ENCODE results near the gene RPL26. TPM values are rescaled to one million over a fixed set of nuclear protein-coding genes. Genes with fewer than 3 reads are reported as not detected.

RPL26 gene
- total RNA-seq (2,663 and 4,635 TPM in 2 replicates), polyA plus RNA-seq (3,934 and 4,116 TPM in 2 replicates), polyA minus RNA-seq (ENCODE audit: low replicate concordance) (89.9 and 95.0 TPM in 2 replicates)
- polyA plus RNA-seq (2012) = 2,483 and 2,977 TPM in 2 replicates

- H3K4me3 ChIP-seq (replicated peaks in 1 of 4; ENCODE audit: control extremely low read depth in 1 of 4, insufficient read depth in 1 of 4, low read depth in 3 of 4, low read length in 4 of 4) = peak within 1 kb of the TSS; percentile 78 to 99 (median 91)
- H3K27ac ChIP-seq (ENCODE audit: insufficient read depth, low read length) = peak within 1 kb of the TSS; percentile 85
- no peaks in the 10 kb centered on the region for H3K27me3 ChIP-seq (ENCODE audit: control insufficient read depth, insufficient read depth, low read length)
- H3K4me2 ChIP-seq (ENCODE audit: extremely low read depth, insufficient read depth, low read length) = peak within 1 kb of the TSS; percentile 81
- peaks cover 14% of the 10 kb centered on the region for H3K4me1 ChIP-seq (ENCODE audit: control insufficient read depth, extremely low read depth, insufficient read depth, low read length)
- H3K9ac ChIP-seq (ENCODE audit: insufficient read depth, low read length) = peak within 1 kb of the TSS; percentile 76
- TF ChIP-seq EZH2 (IDR thresholded peaks at IDR 0.05; ENCODE audit: low read length, missing control alignments) (no peak), CTCF (conservative IDR thresholded peaks at IDR 0.05 in 1 of 2, IDR thresholded peaks at IDR 0.05 in 1 of 2; ENCODE audit: low read depth in 1 of 2, low read length in 2 of 2) (peak; percentile 80 to 92)
- DNase-seq (ENCODE audit: low read depth in 2 of 2) = peak; percentile 96 to 99
- H2AFZ ChIP-seq (ENCODE audit: low read length) = peak within 1 kb of the TSS; percentile 62
- H3K36me3 ChIP-seq (ENCODE audit: control insufficient read depth, insufficient read depth, low read length) = peaks cover 7% of the 10 kb centered on the region
- no peaks in the 10 kb centered on the region for H4K20me1 ChIP-seq (ENCODE audit: control insufficient read depth, extremely low read depth, insufficient read depth, low read length)
- H3K79me2 ChIP-seq (ENCODE audit: control insufficient read depth, insufficient read depth, low read length) = peaks cover 39% of the 10 kb centered on the region
- no peaks in the 10 kb centered on the region for H3K9me3 ChIP-seq (ENCODE audit: control insufficient read depth, insufficient read depth, low read depth, low read length)
These were observed at the start of gene RPL26 for GRCh38 chr17:8383143-8383822. Gene RPL26 (minus strand): TSS chr17:8383193. CDS start chr17:8382310, 883 bp downstream.

- peak overlapping the region; percentile 35 for H3K4me2 ChIP-seq (ENCODE audit: extremely low read depth, insufficient read depth, low read length)
- H3K36me3 ChIP-seq (ENCODE audit: control insufficient read depth, insufficient read depth, low read length) = no peaks in the 10 kb centered on the region
- no peak overlapping the region for H3K4me3 ChIP-seq (replicated peaks in 1 of 4; ENCODE audit: control extremely low read depth in 1 of 4, insufficient read depth in 1 of 4, low read depth in 3 of 4, low read length in 4 of 4)
- no peaks in the 10 kb centered on the region for H3K4me1 ChIP-seq (ENCODE audit: control insufficient read depth, extremely low read depth, insufficient read depth, low read length)
- TF ChIP-seq CTCF (conservative IDR thresholded peaks at IDR 0.05 in 1 of 2, IDR thresholded peaks at IDR 0.05 in 1 of 2; ENCODE audit: low read depth in 1 of 2, low read length in 2 of 2) = no peak
- no peak for TF ChIP-seq EZH2 (IDR thresholded peaks at IDR 0.05; ENCODE audit: low read length, missing control alignments)
- H2AFZ ChIP-seq (ENCODE audit: low read length) = peak overlapping the region; percentile 55
- H4K20me1 ChIP-seq (ENCODE audit: control insufficient read depth, extremely low read depth, insufficient read depth, low read length) = no peaks in the 10 kb centered on the region
- no peak overlapping the region for H3K9ac ChIP-seq (ENCODE audit: insufficient read depth, low read length)
- peak; percentile 30 to 87 for DNase-seq (ENCODE audit: low read depth in 2 of 2)
- H3K27me3 ChIP-seq (ENCODE audit: control insufficient read depth, insufficient read depth, low read length) = no peaks in the 10 kb centered on the region
- no peak overlapping the region for H3K27ac ChIP-seq (ENCODE audit: insufficient read depth, low read length)
- peaks cover under 1% of the 10 kb centered on the region for H3K79me2 ChIP-seq (ENCODE audit: control insufficient read depth, insufficient read depth, low read length)
- no peaks in the 10 kb centered on the region for H3K9me3 ChIP-seq (ENCODE audit: control insufficient read depth, insufficient read depth, low read depth, low read length)
These were observed 48.0 kb upstream of the RPL26 start for GRCh38 chr17:8430966-8431365.

GRCh38 chr17:8426802-8427201 is 43.8 kb upstream of the RPL26 start:
- H3K4me3 ChIP-seq (replicated peaks in 1 of 4; ENCODE audit: control extremely low read depth in 1 of 4, insufficient read depth in 1 of 4, low read depth in 3 of 4, low read length in 4 of 4) = no peak overlapping the region
- H3K27me3 ChIP-seq (ENCODE audit: control insufficient read depth, insufficient read depth, low read length) = no peaks in the 10 kb centered on the region
- no peaks in the 10 kb centered on the region for H3K36me3 ChIP-seq (ENCODE audit: control insufficient read depth, insufficient read depth, low read length)
- H3K27ac ChIP-seq (ENCODE audit: insufficient read depth, low read length) = no peak overlapping the region
- no peaks in the 10 kb centered on the region for H3K79me2 ChIP-seq (ENCODE audit: control insufficient read depth, insufficient read depth, low read length)
- no peak for DNase-seq (ENCODE audit: low read depth in 2 of 2)
- no peaks in the 10 kb centered on the region for H3K9me3 ChIP-seq (ENCODE audit: control insufficient read depth, insufficient read depth, low read depth, low read length)
- no peak overlapping the region for H3K9ac ChIP-seq (ENCODE audit: insufficient read depth, low read length)
- no peak overlapping the region for H3K4me2 ChIP-seq (ENCODE audit: extremely low read depth, insufficient read depth, low read length)
- TF ChIP-seq EZH2 (IDR thresholded peaks at IDR 0.05; ENCODE audit: low read length, missing control alignments) (no peak), CTCF (conservative IDR thresholded peaks at IDR 0.05 in 1 of 2, IDR thresholded peaks at IDR 0.05 in 1 of 2; ENCODE audit: low read depth in 1 of 2, low read length in 2 of 2) (no peak)
- no peaks in the 10 kb centered on the region for H3K4me1 ChIP-seq (ENCODE audit: control insufficient read depth, extremely low read depth, insufficient read depth, low read length)
- H2AFZ ChIP-seq (ENCODE audit: low read length) = no peak overlapping the region
- no peaks in the 10 kb centered on the region for H4K20me1 ChIP-seq (ENCODE audit: control insufficient read depth, extremely low read depth, insufficient read depth, low read length)
